ENCODE measurements around the gene ALLC. TPM values are rescaled to one million over a fixed set of nuclear protein-coding genes. Genes with fewer than 3 reads are reported as not detected.

ALLC gene
- polyA plus RNA-seq, 1 experiment = not detected

GRCh38 chr2:3651691-3652648, 6.0 kb upstream of the ALLC start:
- no peak overlapping the region for H3K4me3 ChIP-seq (ENCODE audit: low read depth, low read length)
- TF ChIP-seq CTCF (IDR thresholded peaks at IDR 0.05; ENCODE audit: low read depth, low read length) = no peak
- ChIA-PET POLR2A (interaction anchor here (0.7 to 1.4 kb wide), 4 partner anchors 66 to 116 kb away, joined by 3 to 6 read pairs (median 4); partner anchors contain the start of gene RNASEH1), CTCF (interaction anchor here (0.6 to 3.1 kb wide), 8 partner anchors 73 to 453 kb away, joined by 3 to 19 read pairs (median 5); no protein-coding TSS in a partner anchor)
- H3K27me3 ChIP-seq (ENCODE audit: control insufficient read depth, insufficient read depth, low read length) = peaks cover 3% of the 10 kb centered on the region
- no peak for DNase-seq (ENCODE audit: low read depth, low spot score)
- peaks cover 9% of the 10 kb centered on the region for H3K9me3 ChIP-seq (ENCODE audit: control insufficient read depth, insufficient read depth, low read length)
- H3K27ac ChIP-seq (ENCODE audit: low read depth, low read length) = peak overlapping the region; percentile 21

GRCh38 chr2:3652896-3653625, 4.9 kb upstream of the ALLC start:
- H3K9me3 ChIP-seq (ENCODE audit: control insufficient read depth, insufficient read depth, low read length) = peaks cover 9% of the 10 kb centered on the region
- no peak overlapping the region for H3K27ac ChIP-seq (ENCODE audit: low read depth, low read length)
- DNase-seq (ENCODE audit: low read depth, low spot score) = no peak
- ChIA-PET POLR2A (interaction anchor here (0.6 to 1.5 kb wide), 2 partner anchors 14 to 175 kb away, joined by 3 to 5 read pairs; no protein-coding TSS in a partner anchor), CTCF (interaction anchor here (0.7 to 3.1 kb wide), 2 partner anchors 173 to 230 kb away, joined by 9 to 19 read pairs; no protein-coding TSS in a partner anchor)
- H3K27me3 ChIP-seq (ENCODE audit: control insufficient read depth, insufficient read depth, low read length) = peaks cover 3% of the 10 kb centered on the region
- H3K4me3 ChIP-seq (ENCODE audit: low read depth, low read length) = no peak overlapping the region
- TF ChIP-seq CTCF (IDR thresholded peaks at IDR 0.05; ENCODE audit: low read depth, low read length) = no peak

GRCh38 chr2:3654011-3654410, 4.0 kb upstream of the ALLC start:
- POLR2A ChIA-PET = interaction anchor here (1.5 kb wide), 1 partner anchor 176 kb away, joined by 5 read pairs; no protein-coding TSS in a partner anchor
- Histone ChIP-seq H3K9me3 (ENCODE audit: control insufficient read depth, insufficient read depth, low read length) (peaks cover 9% of the 10 kb centered on the region), H3K27ac (ENCODE audit: low read depth, low read length) (no peak overlapping the region), H3K4me3 (ENCODE audit: low read depth, low read length) (no peak overlapping the region), H3K27me3 (ENCODE audit: control insufficient read depth, insufficient read depth, low read length) (peaks cover 3% of the 10 kb centered on the region)
- DNase-seq (ENCODE audit: low read depth, low spot score) = no peak
- CTCF ChIA-PET = interaction anchor here (3.1 kb wide), 1 partner anchor 231 kb away, joined by 19 read pairs; no protein-coding TSS in a partner anchor
- TF ChIP-seq CTCF (IDR thresholded peaks at IDR 0.05; ENCODE audit: low read depth, low read length) = no peak

- H3K4me3 ChIP-seq (ENCODE audit: low read depth, low read length) = no peak overlapping the region
- H3K27ac ChIP-seq (ENCODE audit: low read depth, low read length) = no peak overlapping the region
- POLR2A ChIA-PET = no interaction called here
- H3K27me3 ChIP-seq (ENCODE audit: control insufficient read depth, insufficient read depth, low read length) = peaks cover 3% of the 10 kb centered on the region
- H3K9me3 ChIP-seq (ENCODE audit: control insufficient read depth, insufficient read depth, low read length) = peaks cover 9% of the 10 kb centered on the region
- CTCF ChIA-PET = no interaction called here
- DNase-seq (ENCODE audit: low read depth, low spot score) = no peak
- no peak for TF ChIP-seq CTCF (IDR thresholded peaks at IDR 0.05; ENCODE audit: low read depth, low read length)
Measured at GRCh38 chr2:3654531-3655225, 3.3 kb upstream of the ALLC start.

Data from AG04450 (cell line).